ENCODE results near the gene FRMD3.
"Not testable (repeated sequence)": the region's sequence is repeated elsewhere in the genome, so short reads cannot be mapped to it uniquely, and the experiment has no call there.

The FRMD3 gene

DNA sequence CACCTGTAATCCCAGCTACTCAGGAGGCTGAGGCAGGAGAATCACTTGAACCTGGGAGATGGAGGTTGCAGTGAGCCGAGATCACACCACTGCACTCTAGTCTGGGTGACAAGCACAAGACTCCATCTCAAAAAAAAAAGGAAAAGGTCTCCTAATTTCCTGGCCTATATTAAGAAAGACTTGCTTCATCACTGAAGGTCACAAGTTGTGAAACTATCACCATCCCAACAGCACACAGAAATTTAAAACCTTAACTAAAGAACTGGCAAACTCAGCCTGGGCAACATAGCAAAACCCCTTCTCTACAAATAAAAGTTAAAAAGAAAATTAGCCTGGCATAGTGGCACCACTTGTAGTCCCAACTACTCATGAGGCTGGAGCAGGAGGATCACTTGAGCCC is 17.2 kb downstream of the FRMD3 start:
- DNase-seq: no peak

DNA sequence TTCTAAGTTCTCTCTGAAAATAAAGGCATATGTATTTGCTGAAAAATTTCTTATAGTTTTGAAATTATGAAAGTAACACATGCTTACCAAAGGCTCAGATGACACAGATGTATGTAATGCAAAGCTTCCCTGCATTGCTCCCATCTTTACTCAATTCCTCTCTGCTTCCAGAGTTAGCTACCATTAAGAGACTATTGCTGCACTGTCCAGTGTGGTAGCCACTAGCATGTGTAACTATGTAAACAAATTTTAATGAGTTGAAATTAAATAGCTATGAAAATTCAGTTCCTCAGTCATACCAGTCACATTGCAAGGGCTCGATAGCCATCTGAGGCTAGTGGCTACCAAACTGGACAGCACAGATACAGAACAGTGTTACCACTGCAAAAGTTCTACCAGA is 17.9 kb downstream of the FRMD3 start:
- no peak for DNase-seq

DNA sequence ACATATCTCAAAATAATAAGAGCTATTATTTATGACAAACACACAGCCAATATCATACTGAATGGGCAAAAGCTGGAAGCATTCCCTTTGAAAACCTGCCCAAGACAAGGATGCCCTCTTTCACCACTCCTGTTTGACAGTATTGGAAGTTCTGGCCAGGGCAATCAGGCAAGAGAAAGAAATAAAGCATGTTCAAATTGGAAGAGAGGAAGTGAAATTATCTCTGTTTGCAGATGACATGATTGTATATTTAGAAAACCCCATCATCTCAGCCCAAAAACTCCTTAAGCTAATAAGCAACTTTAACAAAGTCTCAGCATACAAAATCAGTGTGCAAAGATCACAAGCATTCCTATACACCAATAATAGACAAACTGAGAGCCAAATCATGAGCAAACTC is 20.2 kb downstream of the FRMD3 start:
- DNase-seq: not testable (repeated sequence)

GRCh38 chr9:83514767-83515166 is 23.4 kb downstream of the FRMD3 start:
- no peak for DNase-seq

GRCh38 chr9:83512621-83513020 is 25.6 kb downstream of the FRMD3 start:
- DNase-seq: no peak

GRCh38 chr9:83511051-83511450 is 27.1 kb downstream of the FRMD3 start:
- no peak for DNase-seq

- no peak for DNase-seq
Observed at GRCh38 chr9:83509402-83509801, 28.8 kb downstream of the FRMD3 start.

DNA sequence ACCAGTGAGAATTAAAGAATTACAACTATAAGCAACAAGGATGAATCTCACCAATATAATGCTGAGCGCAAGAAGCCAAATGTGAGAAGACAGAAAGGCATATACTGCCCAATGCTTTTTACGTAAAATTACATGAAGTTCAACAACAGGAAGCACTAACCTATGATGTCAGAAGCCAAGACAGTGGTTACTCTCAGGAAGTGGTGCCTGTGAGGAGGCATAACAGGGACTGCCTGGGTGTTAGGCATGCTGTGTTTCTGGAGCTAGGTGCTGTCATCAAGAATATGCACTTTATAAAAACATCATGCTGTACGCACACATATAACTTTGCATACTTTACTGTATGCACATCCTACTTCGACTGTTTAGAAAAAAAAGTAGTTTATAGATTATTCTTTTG is 30.1 kb downstream of the FRMD3 start:
- DNase-seq: no peak

- DNase-seq: no peak
Observed at GRCh38 chr9:83505282-83505681, 32.9 kb downstream of the FRMD3 start.

DNA sequence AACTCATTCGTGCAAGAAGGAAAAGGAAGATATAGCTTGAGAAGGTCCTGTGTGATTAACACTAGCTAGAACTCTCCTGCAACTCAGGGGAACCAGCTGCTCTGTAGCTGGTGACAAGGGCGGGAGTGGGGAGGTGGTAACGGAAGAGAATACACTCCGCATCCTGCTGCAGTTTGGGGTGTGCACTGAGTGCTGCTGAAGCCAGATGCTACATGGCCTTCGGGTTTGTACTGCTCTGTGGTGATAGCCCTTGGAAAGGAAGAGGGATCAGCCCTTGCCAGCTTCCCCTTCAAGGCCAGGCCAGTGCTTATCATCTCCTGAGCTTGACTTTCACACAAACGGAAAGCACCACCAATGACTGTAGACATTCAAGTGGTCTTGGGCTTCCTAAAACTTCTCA is 34.3 kb downstream of the FRMD3 start:
- DNase-seq: no peak

GRCh38 chr9:83501565-83501964 is 36.6 kb downstream of the FRMD3 start:
- no peak for DNase-seq

- no peak for DNase-seq
Observed at GRCh38 chr9:83497441-83497840, 40.8 kb downstream of the FRMD3 start.

- no peak for DNase-seq
Observed at GRCh38 chr9:83491995-83492394, 46.2 kb downstream of the FRMD3 start.

- DNase-seq: no peak
Observed at GRCh38 chr9:83491413-83491812, 46.8 kb downstream of the FRMD3 start.

- DNase-seq: no peak
Observed at GRCh38 chr9:83489961-83490360, 48.2 kb downstream of the FRMD3 start.

- no peak for DNase-seq
Observed at GRCh38 chr9:83484990-83485389, 53.2 kb downstream of the FRMD3 start.

GRCh38 chr9:83483223-83483622 is 55.0 kb downstream of the FRMD3 start:
- no peak for DNase-seq

DNA sequence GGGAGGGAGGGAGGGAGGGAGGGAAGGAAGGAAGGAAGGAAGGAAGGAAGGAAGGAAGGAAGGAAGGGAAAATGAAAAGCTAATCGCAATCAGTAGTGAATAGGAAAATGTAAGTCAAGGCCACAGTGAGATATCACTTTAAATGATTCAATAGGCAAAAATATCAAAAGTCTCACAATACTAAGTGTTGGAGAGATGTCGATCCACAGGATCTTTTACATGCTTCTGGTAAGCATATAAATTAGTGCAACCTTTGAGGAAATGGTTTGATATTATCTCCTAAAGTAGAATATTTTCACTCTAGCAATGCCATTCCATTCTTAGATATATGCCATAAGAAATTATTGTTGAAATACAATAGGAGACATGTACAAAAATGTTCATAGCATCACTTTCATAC is 58.4 kb downstream of the FRMD3 start:
- DNase-seq: no peak

GRCh38 chr9:83477571-83477970 is 60.6 kb downstream of the FRMD3 start:
- no peak for DNase-seq

DNA sequence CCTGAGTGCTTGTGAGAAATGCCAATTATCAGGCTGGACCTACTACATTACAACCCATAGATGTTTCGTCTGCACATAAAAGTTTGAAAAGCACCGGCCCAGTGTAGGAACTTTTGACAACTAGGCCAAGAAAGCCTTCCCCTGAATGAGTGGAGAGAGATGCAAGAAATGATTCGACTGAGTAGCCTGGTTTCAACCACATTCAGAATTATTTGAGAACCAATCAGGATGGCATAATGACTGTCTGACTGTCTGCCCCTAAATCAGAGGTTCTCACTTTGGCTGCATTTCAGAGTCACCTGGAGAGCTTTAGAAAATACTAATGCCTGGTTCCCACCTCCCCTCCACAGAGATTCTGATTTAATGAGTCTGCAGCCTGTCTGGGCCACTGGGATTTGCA is 61.1 kb downstream of the FRMD3 start:
- no peak for DNase-seq

DNA sequence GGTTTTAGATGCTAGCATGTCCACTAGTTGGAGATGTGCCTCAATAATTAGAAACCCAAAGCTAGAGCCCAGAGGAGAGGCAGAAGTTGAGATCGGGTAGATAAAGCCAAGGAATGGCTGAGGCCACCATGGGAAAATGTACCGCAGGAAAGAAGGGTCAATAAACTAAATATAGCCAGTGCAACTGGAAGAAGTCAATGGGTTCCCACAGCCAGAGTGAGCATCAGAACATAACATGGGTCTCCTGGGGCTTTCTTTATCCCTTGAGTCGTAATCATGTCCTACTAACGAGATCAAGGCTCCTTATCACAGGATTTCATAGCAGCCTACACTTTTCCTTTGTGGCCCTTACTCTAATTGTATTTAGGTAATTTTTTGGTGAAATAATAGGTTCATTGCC is 61.7 kb downstream of the FRMD3 start:
- no peak for DNase-seq

GRCh38 chr9:83475741-83476140 is 62.5 kb downstream of the FRMD3 start:
- no peak for DNase-seq

DNA sequence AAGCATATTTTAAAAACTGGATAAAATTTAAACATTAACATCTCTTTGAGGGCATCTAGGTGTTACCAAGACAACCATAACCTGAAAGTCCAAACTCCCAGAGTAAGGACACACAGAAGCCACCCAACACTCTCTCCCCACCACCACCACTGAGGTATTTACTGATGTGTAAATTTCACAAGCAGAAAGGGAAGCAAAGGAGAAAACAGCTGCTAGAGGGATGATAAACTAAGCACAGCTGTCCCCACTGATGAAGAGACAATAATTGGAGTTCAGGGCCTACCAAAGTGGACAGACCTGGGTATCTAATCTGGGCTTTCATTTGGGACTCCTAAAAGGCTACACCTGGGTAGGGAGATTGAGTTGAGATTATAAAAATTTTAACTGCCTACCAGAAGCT is 63.6 kb downstream of the FRMD3 start:
- no peak for DNase-seq

DNA sequence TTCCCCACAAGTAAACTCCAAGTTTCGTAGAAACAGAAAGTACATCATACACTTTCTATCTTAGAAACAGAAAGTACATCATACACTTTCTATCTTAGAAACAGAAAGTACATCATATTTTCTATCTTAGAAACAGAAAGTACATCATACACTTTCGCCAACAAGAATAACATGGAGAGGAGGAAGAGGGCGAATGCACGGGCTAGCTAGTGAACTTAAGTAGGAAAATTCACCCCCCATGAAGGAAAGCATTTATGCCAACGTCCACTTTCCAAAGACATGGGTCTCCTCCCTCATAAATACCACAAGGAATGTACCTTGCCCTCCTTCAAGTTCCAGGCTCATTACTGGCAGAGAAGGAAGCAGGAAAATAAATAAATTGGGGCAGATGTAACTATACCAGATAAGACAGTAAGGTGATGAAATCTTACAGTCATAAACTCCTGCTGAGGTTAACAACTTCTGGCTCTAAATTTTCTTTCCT is 64.7 kb downstream of the FRMD3 start:
- no peak for DNase-seq

- no peak for DNase-seq
Observed at GRCh38 chr9:83472764-83473163, 65.4 kb downstream of the FRMD3 start.

- no peak for DNase-seq
Observed at GRCh38 chr9:83472221-83472665, 66.0 kb downstream of the FRMD3 start.

Data from activated naive CD4-positive, alpha-beta T cell treated with Interleukin-2 at 50 U/mL for 16 hours (primary cell).